Uterus (tissue), 2 donors: ENCODE measurements around the gene ZMYND19.

ENCODE experiments used
- POLR2A ChIP-seq, 2 donors: fragments of 450-650 bp; IDR thresholded peaks; one replicate each; pipeline ENCODE4 v1.6.1; 2016; ENCODE audit warnings: antibody characterized with exemption in 2 of 2, mild to moderate bottlenecking in 1 of 2, moderate library complexity in 1 of 2
- TF ChIP-seq, protein P1 (sequence below), 4 experiments: fragments of 200-600 bp in 2 of 4; fragments of 450-650 bp in 2 of 4; sonication (generic) in 2 of 4; IDR thresholded peaks; one replicate each; pipeline ENCODE4 v1.5.1; 2016 to 2019; ENCODE audit warnings: antibody characterized with exemption in 4 of 4, mild to moderate bottlenecking in 2 of 4, moderate library complexity in 1 of 4

- TF ChIP-seq POLR2A (IDR thresholded peaks at IDR 0.05), result no peak
- TF ChIP-seq, protein P1, sequence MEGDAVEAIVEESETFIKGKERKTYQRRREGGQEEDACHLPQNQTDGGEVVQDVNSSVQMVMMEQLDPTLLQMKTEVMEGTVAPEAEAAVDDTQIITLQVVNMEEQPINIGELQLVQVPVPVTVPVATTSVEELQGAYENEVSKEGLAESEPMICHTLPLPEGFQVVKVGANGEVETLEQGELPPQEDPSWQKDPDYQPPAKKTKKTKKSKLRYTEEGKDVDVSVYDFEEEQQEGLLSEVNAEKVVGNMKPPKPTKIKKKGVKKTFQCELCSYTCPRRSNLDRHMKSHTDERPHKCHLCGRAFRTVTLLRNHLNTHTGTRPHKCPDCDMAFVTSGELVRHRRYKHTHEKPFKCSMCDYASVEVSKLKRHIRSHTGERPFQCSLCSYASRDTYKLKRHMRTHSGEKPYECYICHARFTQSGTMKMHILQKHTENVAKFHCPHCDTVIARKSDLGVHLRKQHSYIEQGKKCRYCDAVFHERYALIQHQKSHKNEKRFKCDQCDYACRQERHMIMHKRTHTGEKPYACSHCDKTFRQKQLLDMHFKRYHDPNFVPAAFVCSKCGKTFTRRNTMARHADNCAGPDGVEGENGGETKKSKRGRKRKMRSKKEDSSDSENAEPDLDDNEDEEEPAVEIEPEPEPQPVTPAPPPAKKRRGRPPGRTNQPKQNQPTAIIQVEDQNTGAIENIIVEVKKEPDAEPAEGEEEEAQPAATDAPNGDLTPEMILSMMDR (IDR thresholded peaks at IDR 0.05), result no peak
Observed at GRCh38 chr9:137604345-137605086, 14.2 kb upstream of the ZMYND19 start.
